ENCODE data around the gene XIRP1.

- TF ChIP-seq RAD21 (IDR thresholded peaks at IDR 0.05) (no peak), YY1 (IDR thresholded peaks at IDR 0.05) (no peak), ATF3 (IDR thresholded peaks at IDR 0.05) (no peak), SP1 (IDR thresholded peaks at IDR 0.05) (no peak), FOXA1 (IDR thresholded peaks at IDR 0.05) (no peak)
- TF ChIP-seq, protein P1, sequence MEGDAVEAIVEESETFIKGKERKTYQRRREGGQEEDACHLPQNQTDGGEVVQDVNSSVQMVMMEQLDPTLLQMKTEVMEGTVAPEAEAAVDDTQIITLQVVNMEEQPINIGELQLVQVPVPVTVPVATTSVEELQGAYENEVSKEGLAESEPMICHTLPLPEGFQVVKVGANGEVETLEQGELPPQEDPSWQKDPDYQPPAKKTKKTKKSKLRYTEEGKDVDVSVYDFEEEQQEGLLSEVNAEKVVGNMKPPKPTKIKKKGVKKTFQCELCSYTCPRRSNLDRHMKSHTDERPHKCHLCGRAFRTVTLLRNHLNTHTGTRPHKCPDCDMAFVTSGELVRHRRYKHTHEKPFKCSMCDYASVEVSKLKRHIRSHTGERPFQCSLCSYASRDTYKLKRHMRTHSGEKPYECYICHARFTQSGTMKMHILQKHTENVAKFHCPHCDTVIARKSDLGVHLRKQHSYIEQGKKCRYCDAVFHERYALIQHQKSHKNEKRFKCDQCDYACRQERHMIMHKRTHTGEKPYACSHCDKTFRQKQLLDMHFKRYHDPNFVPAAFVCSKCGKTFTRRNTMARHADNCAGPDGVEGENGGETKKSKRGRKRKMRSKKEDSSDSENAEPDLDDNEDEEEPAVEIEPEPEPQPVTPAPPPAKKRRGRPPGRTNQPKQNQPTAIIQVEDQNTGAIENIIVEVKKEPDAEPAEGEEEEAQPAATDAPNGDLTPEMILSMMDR (IDR thresholded peaks at IDR 0.05; ENCODE audit: low read depth, low read length, missing input control) = no peak
Observed at GRCh38 chr3:39144748-39145380, 47.5 kb downstream of the XIRP1 start.
